Measurements from ENCODE around the gene CC2D2A.
A peak's percentile ranks its signal among the peaks of the same experiment; 100 is the strongest.
"Not testable (repeated sequence)": the region's sequence is repeated elsewhere in the genome, so short reads cannot be mapped to it uniquely, and the experiment has no call there.

Gene CC2D2A

GRCh38 chr4:15577508-15577907 is 107.8 kb downstream of the CC2D2A start:
- DNase-seq: no peak
- no peak for TF ChIP-seq POLR2A (IDR thresholded peaks at IDR 0.05; ENCODE audit: low read length)
- no peak for TF ChIP-seq GATA1 (IDR thresholded peaks at IDR 0.05; ENCODE audit: low read depth, low read length)

GRCh38 chr4:15584785-15585184 is 115.1 kb downstream of the CC2D2A start:
- no peak for DNase-seq
- TF ChIP-seq POLR2A (IDR thresholded peaks at IDR 0.05; ENCODE audit: low read length): no peak
- no peak for TF ChIP-seq GATA1 (IDR thresholded peaks at IDR 0.05; ENCODE audit: low read depth, low read length)

GRCh38 chr4:15585331-15585730 is 115.6 kb downstream of the CC2D2A start:
- TF ChIP-seq GATA1 (IDR thresholded peaks at IDR 0.05; ENCODE audit: low read depth, low read length) (no peak), POLR2A (IDR thresholded peaks at IDR 0.05; ENCODE audit: low read length) (no peak)
- DNase-seq: no peak

- no peak for DNase-seq
- TF ChIP-seq GATA1 (IDR thresholded peaks at IDR 0.05; ENCODE audit: low read depth, low read length): no peak
- no peak for TF ChIP-seq POLR2A (IDR thresholded peaks at IDR 0.05; ENCODE audit: low read length)
These were observed 116.4 kb downstream of the CC2D2A start for GRCh38 chr4:15586066-15586465.

GRCh38 chr4:15587649-15588048 is 118.0 kb downstream of the CC2D2A start:
- DNase-seq: no peak
- TF ChIP-seq GATA1 (IDR thresholded peaks at IDR 0.05; ENCODE audit: low read depth, low read length) (no peak), POLR2A (IDR thresholded peaks at IDR 0.05; ENCODE audit: low read length) (no peak)

GRCh38 chr4:15592799-15593198 is 123.1 kb downstream of the CC2D2A start:
- TF ChIP-seq POLR2A (IDR thresholded peaks at IDR 0.05; ENCODE audit: low read length) (no peak), GATA1 (IDR thresholded peaks at IDR 0.05; ENCODE audit: low read depth, low read length) (no peak)
- no peak for DNase-seq

GRCh38 chr4:15598644-15599043 is 129.0 kb downstream of the CC2D2A start:
- TF ChIP-seq POLR2A (IDR thresholded peaks at IDR 0.05; ENCODE audit: low read length) (no peak), GATA1 (IDR thresholded peaks at IDR 0.05; ENCODE audit: low read depth, low read length) (no peak)

GRCh38 chr4:15600176-15600575 is 130.5 kb downstream of the CC2D2A start:
- TF ChIP-seq GATA1 (IDR thresholded peaks at IDR 0.05; ENCODE audit: low read depth, low read length) (no peak), POLR2A (IDR thresholded peaks at IDR 0.05; ENCODE audit: low read length) (no peak)
- DNase-seq: no peak

More at GRCh38 chr4:15598644-15599043, 129.0 kb downstream of the CC2D2A start:
- DNase-seq: no peak

- TF ChIP-seq GATA1 (IDR thresholded peaks at IDR 0.05; ENCODE audit: low read depth, low read length): no peak
- TF ChIP-seq POLR2A (IDR thresholded peaks at IDR 0.05; ENCODE audit: low read length): no peak
- DNase-seq: no peak
These were observed 132.2 kb downstream of the CC2D2A start for GRCh38 chr4:15601862-15602261.

GRCh38 chr4:15605537-15605936 is 135.9 kb downstream of the CC2D2A start:
- no peak for DNase-seq
- no peak for TF ChIP-seq POLR2A (IDR thresholded peaks at IDR 0.05; ENCODE audit: low read length)
- TF ChIP-seq GATA1 (IDR thresholded peaks at IDR 0.05; ENCODE audit: low read depth, low read length): no peak

GRCh38 chr4:15610855-15611254 is 141.2 kb downstream of the CC2D2A start:
- TF ChIP-seq GATA1 (IDR thresholded peaks at IDR 0.05; ENCODE audit: low read depth, low read length) (no peak), POLR2A (IDR thresholded peaks at IDR 0.05; ENCODE audit: low read length) (no peak)
- peak; percentile 6 to 54 for DNase-seq

- no peak for TF ChIP-seq GATA1 (IDR thresholded peaks at IDR 0.05; ENCODE audit: low read depth, low read length)
- no peak for TF ChIP-seq POLR2A (IDR thresholded peaks at IDR 0.05; ENCODE audit: low read length)
- no peak for DNase-seq
These were observed 142.5 kb downstream of the CC2D2A start for GRCh38 chr4:15612136-15612535.

- DNase-seq: not testable (repeated sequence)
These were observed 145.2 kb downstream of the CC2D2A start for GRCh38 chr4:15614891-15615290.

GRCh38 chr4:15617407-15617806 is 147.7 kb downstream of the CC2D2A start:
- not testable (repeated sequence) for DNase-seq

- no peak for DNase-seq
- TF ChIP-seq POLR2A (IDR thresholded peaks at IDR 0.05; ENCODE audit: low read length) (no peak), GATA1 (IDR thresholded peaks at IDR 0.05; ENCODE audit: low read depth, low read length) (no peak)
These were observed 167.1 kb downstream of the CC2D2A start for GRCh38 chr4:15636818-15637217.

GRCh38 chr4:15638418-15638817 is 168.7 kb downstream of the CC2D2A start:
- no peak for DNase-seq
- TF ChIP-seq GATA1 (IDR thresholded peaks at IDR 0.05; ENCODE audit: low read depth, low read length) (no peak), POLR2A (IDR thresholded peaks at IDR 0.05; ENCODE audit: low read length) (no peak)
